HCT116 (cell line): ENCODE measurements around the gene SLC12A3. TPM values are rescaled to one million over a fixed set of nuclear protein-coding genes. Genes with fewer than 3 reads are reported as not detected.

Experiments
- ATAC-seq: fragments of 200-7000 bp; cut with Tn5 transposase; 2 replicates; pipeline ENCODE4 v1.9.1; 2020; ENCODE audit warnings: mild to moderate bottlenecking, moderate library complexity
- BruUV-seq: library from RNA; stranded (reverse); fragments of 400-500 nt; replicated peaks from 2 replicates; lab custom pipeline; 2021; lab: Mats Ljungman, UMichigan
- CTCF ChIA-PET: fragments of 300-600 bp; sonication (Branson Sonifier 250); formaldehyde crosslinking; loops from one replicate; lab custom pipeline; 2021; ENCODE audit warnings: antibody characterized with exemption; lab: Charles Lee
- POLR2A ChIA-PET: fragments of 300-600, 350-600 bp; sonication (Branson Sonifier 250); formaldehyde crosslinking; loops from one replicate; lab custom pipeline; 2021; ENCODE audit warnings: antibody characterized with exemption; lab: Charles Lee
- RAD21 ChIA-PET, 2 experiments: fragments of 300-600 bp; sonication (Branson Sonifier 250); formaldehyde crosslinking; loops; one replicate each; lab custom pipeline; 2023; ENCODE audit warnings: low total read pairs in 2 of 2; ENCODE audit not compliant: uncharacterized antibody in 2 of 2, unreplicated experiment in 2 of 2, low non-redundant PET in 1 of 2; lab: Charles Lee
- DNase-seq: peaks from one replicate; pipeline ENCODE4 v3.0.0-alpha.2; 2010; ENCODE audit warnings: low read depth, low spot score
- H2AFZ ChIP-seq: fragments of 200-600 bp; shearing (Covaris generic), sonication (generic); 2 replicates; pipeline ENCODE4 v1.6.1; 2017; ENCODE audit warnings: low read depth, mixed run types, mixed read lengths, antibody characterized with exemption, low read length; ENCODE audit not compliant: poor library complexity, severe bottlenecking
- H3K27ac ChIP-seq: 2 replicates; pipeline ENCODE4 v1.5.1; 2012; ENCODE audit warnings: low read depth, low read length
- H3K27me3 ChIP-seq: fragments of 200-600 bp; sonication (generic); 2 replicates; pipeline ENCODE4 v1.6.1; 2016; ENCODE audit warnings: mixed run types, low read length, mixed read lengths; ENCODE audit not compliant: insufficient read depth
- H3K36me3 ChIP-seq, 2 experiments: fragments of 200-500 bp in 1 of 2; fragments of 200-600 bp in 1 of 2; sonication (Bioruptor generic) in 1 of 2; sonication (generic) in 1 of 2; 2 replicates each; pipeline versions ENCODE4 v1.5.1 to v1.6.1; 2014 to 2016; ENCODE audit warnings: low read length in 2 of 2, inconsistent platforms in 1 of 2, mixed read lengths in 1 of 2, mixed run types in 1 of 2; ENCODE audit not compliant: insufficient read depth in 2 of 2, control insufficient read depth in 1 of 2
- H3K4me1 ChIP-seq, 2 experiments: fragments of 200-600 bp in 1 of 2; sonication (generic) in 1 of 2; 2 replicates each; pipeline versions ENCODE4 v1.5.1 to v1.6.1; 2012 to 2017; ENCODE audit warnings: low read length in 2 of 2, inconsistent platforms in 1 of 2, mild to moderate bottlenecking in 1 of 2, mixed read lengths in 1 of 2, mixed run types in 1 of 2, moderate library complexity in 1 of 2; ENCODE audit not compliant: insufficient read depth in 2 of 2, control insufficient read depth in 1 of 2
- H3K4me2 ChIP-seq: fragments of 200-600 bp; sonication (generic); 2 replicates; pipeline ENCODE4 v1.6.1; 2017; ENCODE audit warnings: mixed run types, low read length, mixed read lengths
- H3K4me3 ChIP-seq, 2 experiments: fragments of 200-600 bp in 1 of 2; sonication (generic) in 1 of 2; replicated peaks in 1 of 2; 2 replicates each; pipeline ENCODE4 v1.5.1; 2011 to 2016; ENCODE audit warnings: low read length in 2 of 2, control low read depth in 1 of 2, low read depth in 1 of 2, mild to moderate bottlenecking in 1 of 2, mixed read lengths in 1 of 2, mixed run types in 1 of 2
- H3K79me2 ChIP-seq: fragments of 200-600 bp; sonication (generic); 2 replicates; pipeline ENCODE4 v1.6.1; 2017; ENCODE audit warnings: mild to moderate bottlenecking, mixed run types, low read length, moderate library complexity, mixed read lengths; ENCODE audit not compliant: insufficient read depth
- H3K9ac ChIP-seq: fragments of 200-600 bp; sonication (generic); 2 replicates; pipeline ENCODE4 v1.6.1; 2016; ENCODE audit warnings: low read length, mixed read lengths
- H3K9me2 ChIP-seq: fragments of 200-600 bp; sonication (generic), shearing (Covaris generic); 2 replicates; pipeline ENCODE4 v1.6.1; 2017; ENCODE audit warnings: mixed run types, mild to moderate bottlenecking, moderate library complexity; ENCODE audit not compliant: insufficient read depth
- H3K9me3 ChIP-seq, 2 experiments: fragments of 200-500 bp in 1 of 2; fragments of 200-600 bp in 1 of 2; sonication (Bioruptor generic) in 1 of 2; sonication (generic) in 1 of 2; 2 replicates each; pipeline ENCODE4 v1.6.1; 2014 to 2017; ENCODE audit warnings: low read length in 2 of 2, mixed read lengths in 2 of 2, inconsistent platforms in 1 of 2, low read depth in 1 of 2, mild to moderate bottlenecking in 1 of 2, mixed run types in 1 of 2, moderate library complexity in 1 of 2; ENCODE audit not compliant: control insufficient read depth in 1 of 2, insufficient read depth in 1 of 2
- H4K20me1 ChIP-seq: fragments of 200-600 bp; sonication (generic), shearing (Covaris generic); 2 replicates; pipeline ENCODE4 v1.6.1; 2017; ENCODE audit warnings: mixed run types, mild to moderate bottlenecking, moderate library complexity; ENCODE audit not compliant: insufficient read depth
- ATF3 ChIP-seq: IDR thresholded peaks from 2 replicates; pipeline ENCODE4 v1.6.1; 2012
- EGR1 ChIP-seq: IDR thresholded peaks from 2 replicates; pipeline ENCODE4 v1.6.1; 2012; ENCODE audit warnings: low read depth
- EZH2phosphoT487 ChIP-seq: fragments of 200-600 bp; IDR thresholded peaks from 2 replicates; pipeline ENCODE4 v1.6.1; 2018; ENCODE audit warnings: antibody characterized with exemption, borderline replicate concordance
- FOSL1 ChIP-seq: IDR thresholded peaks from 2 replicates; pipeline ENCODE4 v1.6.1; 2012; ENCODE audit warnings: low read depth
- MAX ChIP-seq: IDR thresholded peaks from 2 replicates; pipeline ENCODE4 v1.6.1; 2012
- POLR2A ChIP-seq: IDR thresholded peaks from 2 replicates; pipeline ENCODE4 v1.7.0; 2011; ENCODE audit warnings: borderline replicate concordance; ENCODE audit not compliant: insufficient read depth, insufficient read length; ENCODE audit errors: extremely low read depth
- POLR2AphosphoS5 ChIP-seq: IDR thresholded peaks from 2 replicates; pipeline ENCODE4 v1.6.1; 2011; ENCODE audit warnings: mild to moderate bottlenecking, low read depth, low read length, moderate library complexity
- RAD21 ChIP-seq: IDR thresholded peaks from 2 replicates; pipeline ENCODE4 v1.6.1; 2012; ENCODE audit warnings: low read depth, mild to moderate bottlenecking
- SIN3A ChIP-seq: IDR thresholded peaks from 2 replicates; pipeline ENCODE4 v1.6.1; 2012; ENCODE audit warnings: low read depth
- TCF7L2 ChIP-seq: IDR thresholded peaks from 2 replicates; pipeline ENCODE4 v1.7.0; 2011; ENCODE audit warnings: borderline replicate concordance, inconsistent platforms; ENCODE audit not compliant: insufficient read depth, insufficient read length; ENCODE audit errors: extremely low read depth
- ZFX ChIP-seq: fragments of 450-650 bp; IDR thresholded peaks from 2 replicates; pipeline ENCODE4 v1.6.1; 2017
- intact Hi-C: fragments of 100-400 bp; cut with micrococcal nuclease; formaldehyde crosslinking; loops from 2 replicates; pipeline ENCODE4 v1.10.0; 2022
- total RNA-seq: library from RNA; stranded (reverse); gene quantifications from one replicate; pipeline ENCODE4 v1.2.1, GENCODE V29; 2021; ENCODE audit not compliant: unreplicated experiment

The SLC12A3 gene
- total RNA-seq, 1 experiment from 2014 or later = not detected

- POLR2A ChIA-PET = interaction anchor here (2.6 kb wide), 1 partner anchor 12 kb away, joined by 14 read pairs; the partner anchor contains the start of gene HERPUD1
- Histone ChIP-seq H4K20me1 (no peaks in the 10 kb centered on the region), H2AFZ (no peak overlapping the region), H3K4me3 (no peak overlapping the region), H3K4me2 (no peak overlapping the region), H3K27ac (no peak overlapping the region), H3K9me2 (no peaks in the 10 kb centered on the region), H3K9ac (no peak overlapping the region), H3K36me3 (no peaks in the 10 kb centered on the region), H3K27me3 (0 out of 2 replicates have a peak, but pooled peaks cover 7% of the 10 kb centered on the region), H3K79me2 (no peaks in the 10 kb centered on the region), H3K9me3 (no peaks in the 10 kb centered on the region), H3K4me1 (no peaks in the 10 kb centered on the region)
- CTCF ChIA-PET = interaction anchor here (1.8 kb wide), 1 partner anchor 12 kb away, joined by 4 read pairs; the partner anchor contains the start of gene HERPUD1
- intact Hi-C loops = no loop called here
- ATAC-seq = no peak
- RAD21 ChIA-PET = no interaction called here
- BruUV-seq = no TSS peak
- DNase-seq = no peak
- no peak for TF ChIP-seq RAD21
- TF ChIP-seq TCF7L2 = no peak
- no peak for TF ChIP-seq EZH2phosphoT487
- no peak for TF ChIP-seq SIN3A
- TF ChIP-seq POLR2AphosphoS5 = no peak
- no peak for TF ChIP-seq ATF3
- no peak for TF ChIP-seq FOSL1
- no peak for TF ChIP-seq MAX
- TF ChIP-seq ZFX = no peak
- no peak for TF ChIP-seq POLR2A
- TF ChIP-seq EGR1 = no peak
These were observed 54.2 kb downstream of the SLC12A3 start for GRCh38 chr16:56919099-56919800.
